Stimulated activated CD8-positive, alpha-beta memory T cell treated with anti-CD3 and anti-CD28 coated beads, Interleukin-12 subunit alpha, Interleukin-12 subunit beta, amount 100 ng/mL, for 1 hour (primary cell): Measurements from ENCODE around the gene IRF2BP1.
A peak's percentile ranks its signal among the peaks of the same experiment; 100 is the strongest.
"Not testable (repeated sequence)": the region's sequence is repeated elsewhere in the genome, so short reads cannot be mapped to it uniquely, and the experiment has no call there.

Source experiments
- DNase-seq: peaks from one replicate; pipeline ENCODE4 v3.0.0-alpha.2; 2020; ENCODE audit warnings: low read depth

IRF2BP1 gene

GRCh38 chr19:45901912-45902650 lies 16.1 kb upstream of the IRF2BP1 start, which contains the start of gene MYPOP:
Gene MYPOP (minus strand): TSS chr19:45902613. CDS start chr19:45901773, 840 bp downstream.
- DNase-seq = no peak

- DNase-seq = no peak
Measured at GRCh38 chr19:45901432-45901911, 15.5 kb upstream of the IRF2BP1 start.

- no peak for DNase-seq
Measured at GRCh38 chr19:45900738-45901431, 14.9 kb upstream of the IRF2BP1 start.

GRCh38 chr19:45899919-45900589 lies 14.1 kb upstream of the IRF2BP1 start:
- no peak for DNase-seq

- DNase-seq = no peak
Measured at GRCh38 chr19:45899253-45899652, 13.3 kb upstream of the IRF2BP1 start.

GRCh38 chr19:45897261-45897812 lies 11.4 kb upstream of the IRF2BP1 start:
- no peak for DNase-seq

- DNase-seq = not testable (repeated sequence)
Measured at GRCh38 chr19:45895983-45896599, 10.2 kb upstream of the IRF2BP1 start.

GRCh38 chr19:45895519-45895972 lies 9.6 kb upstream of the IRF2BP1 start:
- no peak for DNase-seq

GRCh38 chr19:45890877-45891276 lies 4.9 kb upstream of the IRF2BP1 start:
- DNase-seq = no peak

- DNase-seq = no peak
Measured at GRCh38 chr19:45889210-45889885, 3.4 kb upstream of the IRF2BP1 start.

GRCh38 chr19:45887200-45887710 lies 1.3 kb upstream of the IRF2BP1 start:
- DNase-seq = no peak

GRCh38 chr19:45886427-45887199 lies 672 bp upstream of the IRF2BP1 start:
- peak; percentile 73 for DNase-seq

- DNase-seq = no peak
Measured at GRCh38 chr19:45884682-45885555, 1.0 kb downstream of the IRF2BP1 start.

GRCh38 chr19:45883881-45884681 lies 1.9 kb downstream of the IRF2BP1 start:
- DNase-seq = no peak

GRCh38 chr19:45883586-45883880 lies 2.4 kb downstream of the IRF2BP1 start:
- DNase-seq = no peak

- peak; percentile 59 for DNase-seq
Measured at GRCh38 chr19:45882652-45883585, 3.0 kb downstream of the IRF2BP1 start.

GRCh38 chr19:45881909-45882528 lies 3.9 kb downstream of the IRF2BP1 start:
- DNase-seq = no peak
